GM21786 (cell line): ENCODE measurements around the gene RFNG.
A peak's percentile ranks its signal among the peaks of the same experiment; 100 is the strongest.
"Not testable (repeated sequence)": the region's sequence is repeated elsewhere in the genome, so short reads cannot be mapped to it uniquely, and the experiment has no call there.

Source experiments
- ATAC-seq: cut with Tn5 transposase; IDR thresholded peaks from one replicate; pipeline ENCODE4 v1.9.1; 2021; ENCODE audit not compliant: unreplicated experiment

RFNG gene

GRCh38 chr17:82046903-82047302 lies 4.7 kb downstream of the RFNG start:
- ATAC-seq = no peak

- ATAC-seq = no peak
Observed at GRCh38 chr17:82045936-82046484, 5.6 kb downstream of the RFNG start.

- ATAC-seq = no peak
Observed at GRCh38 chr17:82043507-82043906, 8.1 kb downstream of the RFNG start.

GRCh38 chr17:82042649-82043048 lies 9.0 kb downstream of the RFNG start:
- no peak for ATAC-seq

GRCh38 chr17:82041144-82041814 lies 10.3 kb downstream of the RFNG start:
- ATAC-seq = no peak

GRCh38 chr17:82039695-82040299 lies 11.8 kb downstream of the RFNG start:
- ATAC-seq = no peak

GRCh38 chr17:82038796-82039409 lies 12.7 kb downstream of the RFNG start:
- not testable (repeated sequence) for ATAC-seq

- no peak for ATAC-seq
Observed at GRCh38 chr17:82037889-82038195, 13.8 kb downstream of the RFNG start.

GRCh38 chr17:82037092-82037888 lies 14.3 kb downstream of the RFNG start, which contains the start of gene DCXR:
Gene DCXR, minus strand, starts transcription at chr17:82037697. Its CDS starts 15 bp downstream, at chr17:82037682.
- ATAC-seq = peak; percentile 91

- no peak for ATAC-seq
Observed at GRCh38 chr17:82036634-82037091, 14.9 kb downstream of the RFNG start.

- no peak for ATAC-seq
Observed at GRCh38 chr17:82035956-82036633, 15.5 kb downstream of the RFNG start.

- ATAC-seq = no peak
Observed at GRCh38 chr17:82035488-82035887, 16.1 kb downstream of the RFNG start.

- ATAC-seq = no peak
Observed at GRCh38 chr17:82034371-82035011, 17.1 kb downstream of the RFNG start.

- no peak for ATAC-seq
Observed at GRCh38 chr17:82033359-82034085, 18.1 kb downstream of the RFNG start.

- no peak for ATAC-seq
Observed at GRCh38 chr17:82031885-82032627, 19.6 kb downstream of the RFNG start.

GRCh38 chr17:82031303-82031884 lies 20.2 kb downstream of the RFNG start, which contains the start of gene RAC3:
Gene RAC3, plus strand, starts transcription at chr17:82031678. Its CDS starts 84 bp downstream, at chr17:82031762.
- no peak for ATAC-seq

- ATAC-seq = peak; percentile 43
Observed at GRCh38 chr17:82030470-82031302, 20.9 kb downstream of the RFNG start.
